Adrenal gland (tissue), 12 donors: ENCODE data around the gene STARD10. TPM values are rescaled to one million over a fixed set of nuclear protein-coding genes. Genes with fewer than 3 reads are reported as not detected.
"Not testable (repeated sequence)": the region's sequence is repeated elsewhere in the genome, so short reads cannot be mapped to it uniquely, and the experiment has no call there.

Experiments
- DNase-seq, 7 donors: peaks; one replicate each; pipeline ENCODE4 v3.0.0-alpha.2; 2019 to 2020
- H3K27ac ChIP-seq, 5 donors: fragments of 200-600 bp; sonication (generic) in 4 of 5; 1 replicate in 3 of 5; 2 replicates in 2 of 5; pipeline versions ENCODE4 v1.5.1 to v1.8.0; 2016 to 2020; ENCODE audit warnings: mild to moderate bottlenecking in 1 of 5
- H3K27me3 ChIP-seq: fragments of 200-600 bp; 2 replicates; pipeline ENCODE4 v1.8.0; 2021
- H3K36me3 ChIP-seq, 2 donors: fragments of 200-600 bp; replicated peaks in 1 of 2; 1 replicate in 1 of 2; 2 replicates in 1 of 2; pipeline versions ENCODE4 v1.5.1 to v1.8.0; 2018 to 2022
- H3K4me1 ChIP-seq, 2 donors: fragments of 200-600 bp; replicated peaks in 1 of 2; 1 replicate in 1 of 2; 2 replicates in 1 of 2; pipeline versions ENCODE4 v1.5.1 to v1.8.0; 2018 to 2021
- H3K4me3 ChIP-seq, 4 donors: fragments of 200-600 bp; sonication (generic) in 3 of 4; one replicate each; pipeline ENCODE4 v1.5.1; 2016 to 2018
- H3K9me3 ChIP-seq, 3 donors: fragments of 200-600 bp; sonication (generic) in 1 of 3; replicated peaks in 1 of 3; 1 replicate in 2 of 3; 2 replicates in 1 of 3; pipeline versions ENCODE4 v1.5.1 to v1.8.0; 2016 to 2021
- CTCF ChIP-seq, 6 experiments: fragments of 450-650 bp in 4 of 6; fragments of 200-600 bp in 2 of 6; sonication (generic) in 1 of 6; IDR thresholded peaks; 1 replicate in 5 of 6; 2 replicates in 1 of 6; pipeline versions ENCODE4 v1.5.1 to v1.8.0; 2016 to 2021; ENCODE audit warnings: antibody characterized with exemption in 6 of 6, mild to moderate bottlenecking in 2 of 6, moderate library complexity in 1 of 6
- POLR2A ChIP-seq, 2 donors: fragments of 450-650 bp; IDR thresholded peaks; one replicate each; pipeline ENCODE4 v1.6.1; 2017; ENCODE audit warnings: antibody characterized with exemption in 2 of 2, mild to moderate bottlenecking in 2 of 2, moderate library complexity in 1 of 2
- WGBS, 4 donors: extraction: QIAGEN DNeasy Blood & Tissue Kit in 2 of 4; methylation state at CpG; one replicate each; pipeline versions ENCODE4 v1.1.5 to v1.1.7; 2013 to 2017; 5-methylcytosine and 5-hydroxymethylcytosine counted together
- intact Hi-C, 2 donors: fragments of 100-400 bp; cut with DNase I; formaldehyde crosslinking; loops; one replicate each; pipeline versions ENCODE4 v1.14.1 to v1.15.0; 2022 to 2023
- polyA plus RNA-seq, 3 donors: library from polyadenylated mRNA; stranded (reverse); fragments of 200-250 nt in 2 of 3; fragments of 350-450 nt in 1 of 3; fragmentation: Illumina TruSeq in 1 of 3; extraction: RNeasy Lipid Tissue Mini Kit (QIAGEN cat#74804) in 1 of 3; gene quantifications; one replicate each; pipeline ENCODE4 v1.2.3, GENCODE V29; 2013 to 2014
- total RNA-seq, 9 donors: library from RNA; depleted of rRNA in 4 of 9; stranded (reverse); fragments of >200 nt in 4 of 9; fragments of 120-200 nt in 1 of 9; fragmentation: NEBNext Ultra II Directional in 1 of 9; extraction: Animal tissue kit (Norgen Biotek cat#: 25700) in 1 of 9; gene quantifications; one replicate each; pipeline versions ENCODE4 v1.1.0 to v1.2.4, GENCODE V29; 2013 to 2023
- donor health status: healthy with polysubstance abuse.
- donor health status: Bipolar disorder and iron deficiency.
- donor health status: DM: yes; HTN: yes; CAD: no.
- donor health status: DM: no; HTN: no; CAD: no.
- donor health status: DM: no; HTN: no; CAD: no.
- donor health status: DM: yes; HTN: yes; CAD: no.

STARD10 gene
- total and polyA plus RNA-seq, 12 donors: 190 to 668 (median 350) TPM

GRCh38 chr11:72792437-72793021, 1.3 kb downstream of the STARD10 start:
- no peaks in the 10 kb centered on the region for H3K36me3 ChIP-seq
- no peak for DNase-seq
- no peak for TF ChIP-seq CTCF (IDR thresholded peaks at IDR 0.05)
- no peak for TF ChIP-seq POLR2A (IDR thresholded peaks at IDR 0.05)
- H3K4me1 ChIP-seq: peaks cover 13 to 16% of the 10 kb centered on the region in 2 donors
- no peaks in the 10 kb centered on the region for H3K9me3 ChIP-seq
- peak overlapping the region in 3 of 5 donors; percentile 81 to 91 (median 85) for H3K27ac ChIP-seq
- no peaks in the 10 kb centered on the region for H3K27me3 ChIP-seq
- no peak overlapping the region for H3K4me3 ChIP-seq
- 80 to 100% (median 95%) methylated on average over 1 to 3 of the region's 3 CpGs for WGBS, 4 donors
- intact Hi-C loops: no loop called here

GRCh38 chr11:72791228-72791627, 2.6 kb downstream of the STARD10 start:
- H3K27me3 ChIP-seq, intact Hi-C loops, H3K4me3 ChIP-seq, H3K9me3 ChIP-seq, H3K36me3 ChIP-seq, DNase-seq, H3K27ac ChIP-seq: not testable (repeated sequence)
- peaks cover 13 to 19% of the 10 kb centered on the region in 2 donors for H3K4me1 ChIP-seq
- 79 to 90% (median 80%) methylated on average over 3 to 7 of the region's 7 CpGs for WGBS, 4 donors

GRCh38 chr11:72789493-72790131, 4.2 kb downstream of the STARD10 start:
- no peak for DNase-seq
- TF ChIP-seq POLR2A (IDR thresholded peaks at IDR 0.05) (no peak), CTCF (IDR thresholded peaks at IDR 0.05) (no peak)
- H3K36me3 ChIP-seq: no peaks in the 10 kb centered on the region
- no peaks in the 10 kb centered on the region for H3K27me3 ChIP-seq
- no peak overlapping the region for H3K27ac ChIP-seq
- H3K9me3 ChIP-seq: no peaks in the 10 kb centered on the region
- H3K4me1 ChIP-seq: peaks cover 13 to 16% of the 10 kb centered on the region in 2 donors
- intact Hi-C loops: loop anchor here in 1 of 2 donors (5.0 kb wide), 1 partner anchor 62 kb away; no protein-coding TSS in a partner anchor
- 75 to 88% (median 77%) methylated on average over 6 to 10 of the region's 10 CpGs for WGBS, 4 donors
- no peak overlapping the region for H3K4me3 ChIP-seq

- DNase-seq: no peak
- 87 to 90% (median 88%) methylated on average over 7 of the region's 7 CpGs for WGBS, 4 donors
- Histone ChIP-seq H3K4me1 (peaks cover 5 to 7% of the 10 kb centered on the region in 2 donors), H3K9me3 (no peaks in the 10 kb centered on the region), H3K27ac (no peak overlapping the region), H3K27me3 (no peaks in the 10 kb centered on the region), H3K4me3 (no peak overlapping the region), H3K36me3 (no peaks in the 10 kb centered on the region)
- intact Hi-C loops: loop anchor here in 1 of 2 donors (5.0 kb wide), 1 partner anchor 61 kb away; no protein-coding TSS in a partner anchor
- no peak for TF ChIP-seq POLR2A (IDR thresholded peaks at IDR 0.05)
- no peak for TF ChIP-seq CTCF (IDR thresholded peaks at IDR 0.05)
Measured at GRCh38 chr11:72788241-72788640, 5.6 kb downstream of the STARD10 start.
